CD8-positive, alpha-beta memory T cell (primary cell): ENCODE results near the gene M1AP. TPM values are rescaled to one million over a fixed set of nuclear protein-coding genes. Genes with fewer than 3 reads are reported as not detected.

Experiments
- polyA plus RNA-seq: library from polyadenylated mRNA; unstranded; fragments of 300-500 nt; fragmentation: Illumina TruSeq; gene quantifications from one replicate; pipeline ENCODE4 v1.2.3, GENCODE V29; 2021
- total RNA-seq, 2 experiments: library from RNA; stranded (reverse); gene quantifications; one replicate each; pipeline ENCODE4 v1.2.3, GENCODE V29; 2021

Gene M1AP
- total and polyA plus RNA-seq, 3 experiments from 2014 or later = 0.39 TPM; not detected in 2

Other genes starting within 250 kb of the M1AP start
- gene C2orf81, start 226.7 kb downstream of the M1AP start, total RNA-seq = 1 to 10 TPM; 2.7 to 3.2 TPM
- 2.6 TPM for gene C2orf81, start 226.7 kb downstream of the M1AP start, polyA plus RNA-seq
- 10 to 100 TPM; 75.5 to 86.6 TPM for gene WDR54, start 226.6 kb downstream of the M1AP start, total RNA-seq
- gene WDR54, start 226.6 kb downstream of the M1AP start, polyA plus RNA-seq = 55.5 TPM
- 1 to 10 TPM; 1.1 to 1.4 TPM for gene RTKN, start 206.4 kb downstream of the M1AP start, total RNA-seq
- 1.2 TPM for gene RTKN, start 206.4 kb downstream of the M1AP start, polyA plus RNA-seq
- 10 to 100 TPM; 44.1 to 44.3 TPM for gene INO80B, start 193.2 kb downstream of the M1AP start, total RNA-seq
- gene INO80B, start 193.2 kb downstream of the M1AP start, polyA plus RNA-seq = 7.6 TPM
- 10 to 100 TPM; 31.2 to 31.6 TPM for gene WBP1, start 189.9 kb downstream of the M1AP start, total RNA-seq
- 37.0 TPM for gene WBP1, start 189.9 kb downstream of the M1AP start, polyA plus RNA-seq
- gene MOGS, start 182.9 kb downstream of the M1AP start, total RNA-seq = 10 to 100 TPM; 82.4 to 88.0 TPM
- gene MOGS, start 182.9 kb downstream of the M1AP start, polyA plus RNA-seq = 48.5 TPM
- gene MRPL53, start 175.7 kb downstream of the M1AP start, total RNA-seq = 100 to 1,000 TPM; 115 to 118 TPM
- gene MRPL53, start 175.7 kb downstream of the M1AP start, polyA plus RNA-seq = 108 TPM
- gene CCDC142, start 165.3 kb downstream of the M1AP start, total RNA-seq = 10 to 100 TPM; 20.3 to 22.8 TPM
- gene CCDC142, start 165.3 kb downstream of the M1AP start, polyA plus RNA-seq = 9.7 TPM
- gene TTC31, start 165.2 kb downstream of the M1AP start, total RNA-seq = 10 to 100 TPM; 26.4 to 28.0 TPM
- gene TTC31, start 165.2 kb downstream of the M1AP start, polyA plus RNA-seq = 20.5 TPM
- under 1 TPM; 0.38 to 0.94 TPM for gene LBX2, start 148.7 kb downstream of the M1AP start, total RNA-seq
- not detected for gene LBX2, start 148.7 kb downstream of the M1AP start, polyA plus RNA-seq
- gene PCGF1, start 140.6 kb downstream of the M1AP start, total RNA-seq = 10 to 100 TPM; 29.6 to 38.7 TPM
- 17.2 TPM for gene PCGF1, start 140.6 kb downstream of the M1AP start, polyA plus RNA-seq
- under 1 TPM; 0.37 to 0.60 TPM for gene TLX2, start 133.9 kb downstream of the M1AP start, total RNA-seq
- not detected for gene TLX2, start 133.9 kb downstream of the M1AP start, polyA plus RNA-seq
- under 1 TPM; 0.51 to 0.83 TPM for gene DQX1, start 122.1 kb downstream of the M1AP start, total RNA-seq
- gene DQX1, start 122.1 kb downstream of the M1AP start, polyA plus RNA-seq = not detected
- gene AUP1, start 118.6 kb downstream of the M1AP start, total RNA-seq = 100 to 1,000 TPM; 219 to 225 TPM
- gene AUP1, start 118.6 kb downstream of the M1AP start, polyA plus RNA-seq = 95.8 TPM
- gene HTRA2, start 118.4 kb downstream of the M1AP start, total RNA-seq = 10 to 100 TPM; 81.0 to 82.1 TPM
- gene HTRA2, start 118.4 kb downstream of the M1AP start, polyA plus RNA-seq = 26.0 TPM
- gene LOXL3, start 94.4 kb downstream of the M1AP start, total RNA-seq = 1 to 10 TPM in 1 of 2 experiments, under 1 TPM in 1; 0.77 to 1.2 TPM
- gene LOXL3, start 94.4 kb downstream of the M1AP start, polyA plus RNA-seq = 0.08 TPM
- gene DOK1, start 93.6 kb downstream of the M1AP start, total RNA-seq = 10 to 100 TPM; 24.4 to 25.2 TPM
- gene DOK1, start 93.6 kb downstream of the M1AP start, polyA plus RNA-seq = 24.0 TPM
- 1 to 10 TPM; 7.8 to 8.5 TPM for gene SEMA4F, start 5.9 kb upstream of the M1AP start, total RNA-seq
- 8.3 TPM for gene SEMA4F, start 5.9 kb upstream of the M1AP start, polyA plus RNA-seq
- gene HK2, start 185.8 kb upstream of the M1AP start, total RNA-seq = 10 to 100 TPM; 54.5 to 57.0 TPM
- 1.8 TPM for gene HK2, start 185.8 kb upstream of the M1AP start, polyA plus RNA-seq